ENCODE data around the gene DCTN5.

DNA sequence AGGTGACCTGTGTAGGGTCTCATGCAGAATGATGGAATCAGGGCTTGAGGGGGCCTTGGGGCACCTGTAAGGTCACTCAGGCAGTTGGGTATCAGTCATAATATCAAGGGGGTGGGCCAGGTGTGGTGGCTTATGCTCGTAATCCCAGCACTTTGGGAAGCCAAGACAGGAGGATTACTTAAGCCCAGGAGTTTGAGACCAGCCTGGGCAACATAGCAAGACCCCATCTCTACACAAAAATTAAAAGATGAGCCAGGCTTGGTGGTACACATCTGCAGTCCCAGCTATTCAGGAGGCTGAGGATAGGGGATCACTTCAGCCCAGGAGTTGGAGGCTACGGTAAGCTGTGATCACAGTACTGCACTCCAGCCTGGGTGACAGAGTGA, 64.2 kb downstream of the DCTN5 start:
- TF ChIP-seq HDAC2 (IDR thresholded peaks at IDR 0.05): no peak
- TF ChIP-seq, protein P1, sequence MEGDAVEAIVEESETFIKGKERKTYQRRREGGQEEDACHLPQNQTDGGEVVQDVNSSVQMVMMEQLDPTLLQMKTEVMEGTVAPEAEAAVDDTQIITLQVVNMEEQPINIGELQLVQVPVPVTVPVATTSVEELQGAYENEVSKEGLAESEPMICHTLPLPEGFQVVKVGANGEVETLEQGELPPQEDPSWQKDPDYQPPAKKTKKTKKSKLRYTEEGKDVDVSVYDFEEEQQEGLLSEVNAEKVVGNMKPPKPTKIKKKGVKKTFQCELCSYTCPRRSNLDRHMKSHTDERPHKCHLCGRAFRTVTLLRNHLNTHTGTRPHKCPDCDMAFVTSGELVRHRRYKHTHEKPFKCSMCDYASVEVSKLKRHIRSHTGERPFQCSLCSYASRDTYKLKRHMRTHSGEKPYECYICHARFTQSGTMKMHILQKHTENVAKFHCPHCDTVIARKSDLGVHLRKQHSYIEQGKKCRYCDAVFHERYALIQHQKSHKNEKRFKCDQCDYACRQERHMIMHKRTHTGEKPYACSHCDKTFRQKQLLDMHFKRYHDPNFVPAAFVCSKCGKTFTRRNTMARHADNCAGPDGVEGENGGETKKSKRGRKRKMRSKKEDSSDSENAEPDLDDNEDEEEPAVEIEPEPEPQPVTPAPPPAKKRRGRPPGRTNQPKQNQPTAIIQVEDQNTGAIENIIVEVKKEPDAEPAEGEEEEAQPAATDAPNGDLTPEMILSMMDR (IDR thresholded peaks at IDR 0.05): no peak
- TF ChIP-seq PBX3 (IDR thresholded peaks at IDR 0.05): no peak
- TF ChIP-seq HOXA7 (CRISPR knock-in tag; IDR thresholded peaks at IDR 0.05): no peak
- TF ChIP-seq, protein P2, sequence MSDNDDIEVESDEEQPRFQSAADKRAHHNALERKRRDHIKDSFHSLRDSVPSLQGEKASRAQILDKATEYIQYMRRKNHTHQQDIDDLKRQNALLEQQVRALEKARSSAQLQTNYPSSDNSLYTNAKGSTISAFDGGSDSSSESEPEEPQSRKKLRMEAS (IDR thresholded peaks at IDR 0.05): no peak
- no peak for TF ChIP-seq POLR2A (IDR thresholded peaks at IDR 0.05; ENCODE audit: low read length)
- no peak for TF ChIP-seq REST (IDR thresholded peaks at IDR 0.05)
- TF ChIP-seq EP300 (IDR thresholded peaks at IDR 0.05): no peak
- TF ChIP-seq BHLHE40 (IDR thresholded peaks at IDR 0.05; ENCODE audit: low read depth, low read length): no peak
- no peak for TF ChIP-seq CEBPB (IDR thresholded peaks at IDR 0.05)

Data from A549 (cell line).